ENCODE data around the gene MEIOB.
"Not testable (repeated sequence)": the region's sequence is repeated elsewhere in the genome, so short reads cannot be mapped to it uniquely, and the experiment has no call there.

The MEIOB gene

GRCh38 chr16:1871974-1872635, at the start of gene MEIOB:
TSS of gene MEIOB (minus strand) at chr16:1872164. CDS start at chr16:1868175, 3,989 bp downstream.
- no peak for DNase-seq (ENCODE audit: low spot score)

GRCh38 chr16:1920727-1921171, 48.8 kb upstream of the MEIOB start:
- DNase-seq (ENCODE audit: low spot score) = no peak

GRCh38 chr16:1920122-1920521, 48.2 kb upstream of the MEIOB start:
- not testable (repeated sequence) for DNase-seq (ENCODE audit: low spot score)

- no peak for DNase-seq (ENCODE audit: low spot score)
Measured at GRCh38 chr16:1919327-1919998, 47.5 kb upstream of the MEIOB start.

GRCh38 chr16:1918351-1919326, 46.7 kb upstream of the MEIOB start, which contains the start of gene HS3ST6:
TSS of gene HS3ST6 (minus strand) at chr16:1918415. CDS start at chr16:1918323, 92 bp downstream.
- DNase-seq (ENCODE audit: low spot score) = no peak

GRCh38 chr16:1917665-1918350, 45.8 kb upstream of the MEIOB start:
- no peak for DNase-seq (ENCODE audit: low spot score)

- no peak for DNase-seq (ENCODE audit: low spot score)
Measured at GRCh38 chr16:1917056-1917664, 45.2 kb upstream of the MEIOB start.

GRCh38 chr16:1916640-1916990, 44.7 kb upstream of the MEIOB start:
- DNase-seq (ENCODE audit: low spot score) = no peak

- no peak for DNase-seq (ENCODE audit: low spot score)
Measured at GRCh38 chr16:1915732-1916639, 44.0 kb upstream of the MEIOB start.

- no peak for DNase-seq (ENCODE audit: low spot score)
Measured at GRCh38 chr16:1914988-1915387, 43.0 kb upstream of the MEIOB start.

GRCh38 chr16:1914084-1914608, 42.2 kb upstream of the MEIOB start:
- no peak for DNase-seq (ENCODE audit: low spot score)

GRCh38 chr16:1913327-1914083, 41.5 kb upstream of the MEIOB start:
- peak; percentile 73 for DNase-seq (ENCODE audit: low spot score)

GRCh38 chr16:1912215-1912543, 40.2 kb upstream of the MEIOB start:
- no peak for DNase-seq (ENCODE audit: low spot score)

- no peak for DNase-seq (ENCODE audit: low spot score)
Measured at GRCh38 chr16:1911467-1912214, 39.7 kb upstream of the MEIOB start.

- DNase-seq (ENCODE audit: low spot score) = no peak
Measured at GRCh38 chr16:1909561-1910231, 37.7 kb upstream of the MEIOB start.

- DNase-seq (ENCODE audit: low spot score) = no peak
Measured at GRCh38 chr16:1908983-1909382, 37.0 kb upstream of the MEIOB start.

- no peak for DNase-seq (ENCODE audit: low spot score)
Measured at GRCh38 chr16:1908184-1908583, 36.2 kb upstream of the MEIOB start.

- DNase-seq (ENCODE audit: low spot score) = no peak
Measured at GRCh38 chr16:1907226-1907860, 35.4 kb upstream of the MEIOB start.
